ENCODE measurements around the gene GNA12.
"Not testable (repeated sequence)": the region's sequence is repeated elsewhere in the genome, so short reads cannot be mapped to it uniquely, and the experiment has no call there.

Gene GNA12

GRCh38 chr7:2737771-2738540 lies 106.2 kb downstream of the GNA12 start:
- peak overlapping the region in 1 of 2 donors; percentile 35 for H3K27ac ChIP-seq (ENCODE audit: low read depth in 2 of 2, low read length in 2 of 2)
- H3K9ac ChIP-seq (ENCODE audit: low read depth in 1 of 2, low read length in 2 of 2): no peak overlapping the region
- H3K36me3 ChIP-seq (ENCODE audit: control insufficient read depth in 2 of 2, insufficient read depth in 2 of 2, low read length in 2 of 2): no peaks in the 10 kb centered on the region
- no peaks in the 10 kb centered on the region for H3K27me3 ChIP-seq (ENCODE audit: control insufficient read depth in 2 of 2, insufficient read depth in 2 of 2, low read length in 2 of 2)
- H3K4me3 ChIP-seq (ENCODE audit: low read length in 2 of 2): no peak overlapping the region
- peaks cover 0 to 8% of the 10 kb centered on the region in 2 donors for H3K4me1 ChIP-seq (ENCODE audit: control insufficient read depth in 2 of 2, insufficient read depth in 2 of 2, low read length in 2 of 2)
- no peaks in the 10 kb centered on the region for H3K9me3 ChIP-seq (ENCODE audit: control insufficient read depth in 2 of 2, low read length in 2 of 2)

DNA sequence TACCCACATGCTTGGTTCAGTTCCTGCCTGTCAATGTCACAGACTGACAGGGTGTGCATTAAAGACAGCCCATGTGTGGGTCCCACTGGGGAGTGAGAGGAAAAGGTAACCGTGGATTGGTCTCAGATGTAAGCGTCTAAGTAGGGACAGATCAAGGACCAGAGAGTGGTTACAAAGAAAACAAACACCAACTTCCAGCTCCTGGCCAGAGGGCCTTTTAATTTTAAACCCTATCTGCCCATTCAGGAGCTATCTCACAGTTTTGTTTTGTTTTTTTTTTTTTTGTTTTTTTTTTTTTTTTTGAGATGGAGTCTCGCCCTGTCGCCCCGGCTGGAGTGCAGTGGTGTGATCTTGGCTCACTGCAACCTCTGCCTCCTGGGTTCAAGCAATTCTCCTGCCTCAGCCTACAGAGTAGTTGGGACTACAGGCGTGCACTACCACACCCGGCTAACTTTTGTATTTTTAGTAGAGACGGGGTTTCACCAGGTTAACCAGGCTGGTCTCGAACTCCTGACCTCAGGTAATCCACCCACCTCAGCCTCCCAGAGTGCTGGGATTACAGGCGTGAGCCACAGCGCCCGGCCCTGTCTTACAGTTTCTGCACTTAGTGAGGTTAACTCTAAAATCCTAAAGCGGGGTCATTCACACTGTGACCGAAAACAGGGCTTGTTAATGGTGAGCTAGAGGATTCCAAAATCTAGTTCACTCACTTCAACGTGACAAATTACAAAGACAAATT lies 106.9 kb downstream of the GNA12 start:
- H3K36me3 ChIP-seq (ENCODE audit: control insufficient read depth in 2 of 2, insufficient read depth in 2 of 2, low read length in 2 of 2): not testable (repeated sequence)

GRCh38 chr7:2736411-2736914 lies 107.6 kb downstream of the GNA12 start:
- H3K27me3 ChIP-seq (ENCODE audit: control insufficient read depth in 2 of 2, insufficient read depth in 2 of 2, low read length in 2 of 2): no peaks in the 10 kb centered on the region
- no peak overlapping the region for H3K4me3 ChIP-seq (ENCODE audit: low read length in 2 of 2)
- H3K9me3 ChIP-seq (ENCODE audit: control insufficient read depth in 2 of 2, low read length in 2 of 2): no peaks in the 10 kb centered on the region
- no peaks in the 10 kb centered on the region for H3K36me3 ChIP-seq (ENCODE audit: control insufficient read depth in 2 of 2, insufficient read depth in 2 of 2, low read length in 2 of 2)
- no peak overlapping the region for H3K9ac ChIP-seq (ENCODE audit: low read depth in 1 of 2, low read length in 2 of 2)
- peaks cover 0 to 8% of the 10 kb centered on the region in 2 donors for H3K4me1 ChIP-seq (ENCODE audit: control insufficient read depth in 2 of 2, insufficient read depth in 2 of 2, low read length in 2 of 2)
- H3K27ac ChIP-seq (ENCODE audit: low read depth in 2 of 2, low read length in 2 of 2): no peak overlapping the region

More for the DNA sequence above, 106.9 kb downstream of the GNA12 start:
- not testable (repeated sequence) for H3K9ac ChIP-seq (ENCODE audit: low read depth in 1 of 2, low read length in 2 of 2); H3K27me3 ChIP-seq (ENCODE audit: control insufficient read depth in 2 of 2, insufficient read depth in 2 of 2, low read length in 2 of 2); H3K4me1 ChIP-seq (ENCODE audit: control insufficient read depth in 2 of 2, insufficient read depth in 2 of 2, low read length in 2 of 2); H3K4me3 ChIP-seq (ENCODE audit: low read length in 2 of 2); H3K27ac ChIP-seq (ENCODE audit: low read depth in 2 of 2, low read length in 2 of 2); H3K9me3 ChIP-seq (ENCODE audit: control insufficient read depth in 2 of 2, low read length in 2 of 2)

- Histone ChIP-seq H3K27me3 (ENCODE audit: control insufficient read depth in 2 of 2, insufficient read depth in 2 of 2, low read length in 2 of 2) (no peaks in the 10 kb centered on the region), H3K4me3 (ENCODE audit: low read length in 2 of 2) (no peak overlapping the region), H3K36me3 (ENCODE audit: control insufficient read depth in 2 of 2, insufficient read depth in 2 of 2, low read length in 2 of 2) (peaks cover 0 to 6% of the 10 kb centered on the region in 2 donors), H3K9ac (ENCODE audit: low read depth in 1 of 2, low read length in 2 of 2) (no peak overlapping the region), H3K27ac (ENCODE audit: low read depth in 2 of 2, low read length in 2 of 2) (no peak overlapping the region), H3K4me1 (ENCODE audit: control insufficient read depth in 2 of 2, insufficient read depth in 2 of 2, low read length in 2 of 2) (peaks cover 0 to 8% of the 10 kb centered on the region in 2 donors), H3K9me3 (ENCODE audit: control insufficient read depth in 2 of 2, low read length in 2 of 2) (no peaks in the 10 kb centered on the region)
Observed at GRCh38 chr7:2735744-2736143, 108.4 kb downstream of the GNA12 start.

DNA sequence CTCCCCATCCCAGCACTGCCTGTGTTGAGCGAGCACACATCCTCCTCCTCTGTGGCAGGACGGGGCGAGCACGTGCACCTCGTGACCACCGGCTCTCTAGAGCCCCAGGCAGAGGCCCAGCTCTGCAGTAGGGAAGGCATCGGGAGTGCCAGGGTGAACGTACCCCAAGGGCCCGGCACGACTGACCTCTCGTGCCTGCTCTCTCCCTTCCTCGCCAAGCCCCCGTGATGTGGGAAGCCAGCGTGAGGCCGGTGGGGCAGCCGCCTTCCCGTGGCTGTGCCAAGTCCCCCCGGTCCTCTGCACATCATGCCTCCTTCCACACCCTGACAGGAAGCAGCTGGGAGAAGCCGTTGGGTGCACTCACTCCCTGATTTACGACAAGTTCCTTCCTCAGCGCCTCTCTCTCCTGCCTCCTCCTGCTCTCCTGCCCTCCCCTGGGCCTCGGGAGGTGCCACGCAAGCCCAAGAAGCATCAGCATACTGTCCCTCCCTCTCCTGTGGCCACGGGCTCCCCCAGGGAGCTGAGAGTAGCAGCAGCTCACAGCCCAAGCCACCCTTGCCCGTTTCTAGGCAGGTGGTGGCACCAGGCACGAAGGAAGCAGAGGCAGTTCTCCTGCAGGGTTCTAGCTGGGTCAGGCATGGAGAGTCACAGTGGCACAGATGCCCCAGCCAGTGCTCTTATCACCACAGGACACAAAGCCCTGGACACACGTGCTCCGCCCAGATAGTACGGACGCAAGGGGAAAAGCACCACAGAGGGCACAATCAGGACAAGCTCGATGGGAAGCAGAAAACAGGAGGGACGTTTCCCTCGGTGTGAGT lies 109.1 kb downstream of the GNA12 start:
- no peak overlapping the region for H3K4me3 ChIP-seq (ENCODE audit: low read length in 2 of 2)
- H3K27me3 ChIP-seq (ENCODE audit: control insufficient read depth in 2 of 2, insufficient read depth in 2 of 2, low read length in 2 of 2): no peaks in the 10 kb centered on the region
- H3K36me3 ChIP-seq (ENCODE audit: control insufficient read depth in 2 of 2, insufficient read depth in 2 of 2, low read length in 2 of 2): peaks cover 3 to 10% of the 10 kb centered on the region in 2 donors
- peaks cover 0 to 8% of the 10 kb centered on the region in 2 donors for H3K4me1 ChIP-seq (ENCODE audit: control insufficient read depth in 2 of 2, insufficient read depth in 2 of 2, low read length in 2 of 2)
- H3K9ac ChIP-seq (ENCODE audit: low read depth in 1 of 2, low read length in 2 of 2): no peak overlapping the region
- peak overlapping the region; percentile 22 to 70 for H3K27ac ChIP-seq (ENCODE audit: low read depth in 2 of 2, low read length in 2 of 2)
- H3K9me3 ChIP-seq (ENCODE audit: control insufficient read depth in 2 of 2, low read length in 2 of 2): no peaks in the 10 kb centered on the region

DNA sequence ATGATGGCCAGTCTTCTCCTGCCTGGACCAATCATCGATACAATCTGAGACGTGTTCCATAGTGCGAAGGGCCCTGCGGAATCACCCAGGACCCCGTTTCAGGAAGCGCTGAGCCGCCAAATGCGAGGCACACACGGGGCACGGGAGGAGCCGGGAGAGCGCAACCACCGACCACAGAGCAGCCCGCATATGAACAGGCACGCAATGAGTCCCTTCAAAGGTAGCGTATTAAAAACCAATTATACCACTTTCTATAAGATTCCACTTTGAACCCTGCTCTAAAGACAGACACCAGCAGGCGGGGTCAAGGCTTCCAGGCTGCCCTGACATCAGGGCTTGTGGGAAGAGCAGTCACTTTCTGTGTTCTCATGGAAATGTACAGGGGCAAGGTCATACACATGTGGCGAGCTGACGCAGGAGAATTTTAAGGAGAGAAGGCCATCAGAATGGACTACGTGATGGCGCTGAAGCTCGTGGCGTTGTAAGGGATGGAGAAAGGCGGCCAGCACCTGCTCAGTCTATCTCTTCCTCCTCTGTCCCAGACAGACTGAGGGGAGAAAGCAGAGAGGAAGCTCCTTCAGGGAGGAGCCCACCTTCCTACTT lies 109.9 kb downstream of the GNA12 start:
- Histone ChIP-seq H3K9me3 (ENCODE audit: control insufficient read depth in 2 of 2, low read length in 2 of 2) (no peaks in the 10 kb centered on the region), H3K4me1 (ENCODE audit: control insufficient read depth in 2 of 2, insufficient read depth in 2 of 2, low read length in 2 of 2) (peaks cover 2 to 8% of the 10 kb centered on the region in 2 donors), H3K27ac (ENCODE audit: low read depth in 2 of 2, low read length in 2 of 2) (peak overlapping the region in 1 of 2 donors; percentile 70), H3K9ac (ENCODE audit: low read depth in 1 of 2, low read length in 2 of 2) (no peak overlapping the region), H3K27me3 (ENCODE audit: control insufficient read depth in 2 of 2, insufficient read depth in 2 of 2, low read length in 2 of 2) (no peaks in the 10 kb centered on the region), H3K4me3 (ENCODE audit: low read length in 2 of 2) (no peak overlapping the region), H3K36me3 (ENCODE audit: control insufficient read depth in 2 of 2, insufficient read depth in 2 of 2, low read length in 2 of 2) (peaks cover 4 to 10% of the 10 kb centered on the region in 2 donors)

GRCh38 chr7:2732959-2733584 lies 111.0 kb downstream of the GNA12 start:
- peaks cover 3 to 8% of the 10 kb centered on the region in 2 donors for H3K4me1 ChIP-seq (ENCODE audit: control insufficient read depth in 2 of 2, insufficient read depth in 2 of 2, low read length in 2 of 2)
- no peak overlapping the region for H3K4me3 ChIP-seq (ENCODE audit: low read length in 2 of 2)
- H3K9ac ChIP-seq (ENCODE audit: low read depth in 1 of 2, low read length in 2 of 2): no peak overlapping the region
- H3K9me3 ChIP-seq (ENCODE audit: control insufficient read depth in 2 of 2, low read length in 2 of 2): no peaks in the 10 kb centered on the region
- peaks cover 4 to 10% of the 10 kb centered on the region in 2 donors for H3K36me3 ChIP-seq (ENCODE audit: control insufficient read depth in 2 of 2, insufficient read depth in 2 of 2, low read length in 2 of 2)
- peak overlapping the region in 1 of 2 donors; percentile 26 for H3K27ac ChIP-seq (ENCODE audit: low read depth in 2 of 2, low read length in 2 of 2)
- no peaks in the 10 kb centered on the region for H3K27me3 ChIP-seq (ENCODE audit: control insufficient read depth in 2 of 2, insufficient read depth in 2 of 2, low read length in 2 of 2)

DNA sequence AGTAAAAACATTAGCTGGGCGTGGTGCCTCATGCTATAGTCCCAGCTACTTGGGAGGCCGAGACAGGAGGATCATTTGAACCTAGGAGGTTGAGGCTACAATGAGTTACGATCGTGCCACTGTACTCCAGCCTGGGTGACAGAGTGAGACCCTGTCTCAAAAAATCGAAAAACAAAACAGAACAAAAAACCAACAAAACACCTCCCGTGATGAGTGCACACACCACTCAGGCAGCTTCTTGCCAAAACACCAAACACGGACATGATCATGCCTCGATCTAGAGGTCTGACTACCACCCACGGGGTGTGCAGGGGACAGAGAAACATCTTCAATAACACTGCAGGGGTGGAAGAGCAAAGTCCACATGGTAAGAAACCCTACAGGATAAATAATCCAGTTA lies 111.7 kb downstream of the GNA12 start:
- Histone ChIP-seq H3K4me3 (ENCODE audit: low read length in 2 of 2) (no peak overlapping the region), H3K9ac (ENCODE audit: low read depth in 1 of 2, low read length in 2 of 2) (no peak overlapping the region), H3K27ac (ENCODE audit: low read depth in 2 of 2, low read length in 2 of 2) (no peak overlapping the region), H3K27me3 (ENCODE audit: control insufficient read depth in 2 of 2, insufficient read depth in 2 of 2, low read length in 2 of 2) (no peaks in the 10 kb centered on the region), H3K36me3 (ENCODE audit: control insufficient read depth in 2 of 2, insufficient read depth in 2 of 2, low read length in 2 of 2) (peaks cover 4 to 10% of the 10 kb centered on the region in 2 donors), H3K4me1 (ENCODE audit: control insufficient read depth in 2 of 2, insufficient read depth in 2 of 2, low read length in 2 of 2) (peaks cover 3 to 8% of the 10 kb centered on the region in 2 donors), H3K9me3 (ENCODE audit: control insufficient read depth in 2 of 2, low read length in 2 of 2) (no peaks in the 10 kb centered on the region)

Measured in mucosa of rectum (tissue), 2 donors.